GM19467 (cell line): ENCODE results near the gene CACNA1H.

ENCODE experiments used
- ATAC-seq: cut with Tn5 transposase; IDR thresholded peaks from one replicate; pipeline ENCODE4 v1.9.1; 2021; ENCODE audit warnings: mild to moderate bottlenecking, moderate library complexity; ENCODE audit not compliant: unreplicated experiment

The CACNA1H gene

GRCh38 chr16:1121601-1122397 is 31.1 kb upstream of the CACNA1H start:
- ATAC-seq: no peak

GRCh38 chr16:1122398-1122765 is 30.5 kb upstream of the CACNA1H start:
- no peak for ATAC-seq

DNA sequence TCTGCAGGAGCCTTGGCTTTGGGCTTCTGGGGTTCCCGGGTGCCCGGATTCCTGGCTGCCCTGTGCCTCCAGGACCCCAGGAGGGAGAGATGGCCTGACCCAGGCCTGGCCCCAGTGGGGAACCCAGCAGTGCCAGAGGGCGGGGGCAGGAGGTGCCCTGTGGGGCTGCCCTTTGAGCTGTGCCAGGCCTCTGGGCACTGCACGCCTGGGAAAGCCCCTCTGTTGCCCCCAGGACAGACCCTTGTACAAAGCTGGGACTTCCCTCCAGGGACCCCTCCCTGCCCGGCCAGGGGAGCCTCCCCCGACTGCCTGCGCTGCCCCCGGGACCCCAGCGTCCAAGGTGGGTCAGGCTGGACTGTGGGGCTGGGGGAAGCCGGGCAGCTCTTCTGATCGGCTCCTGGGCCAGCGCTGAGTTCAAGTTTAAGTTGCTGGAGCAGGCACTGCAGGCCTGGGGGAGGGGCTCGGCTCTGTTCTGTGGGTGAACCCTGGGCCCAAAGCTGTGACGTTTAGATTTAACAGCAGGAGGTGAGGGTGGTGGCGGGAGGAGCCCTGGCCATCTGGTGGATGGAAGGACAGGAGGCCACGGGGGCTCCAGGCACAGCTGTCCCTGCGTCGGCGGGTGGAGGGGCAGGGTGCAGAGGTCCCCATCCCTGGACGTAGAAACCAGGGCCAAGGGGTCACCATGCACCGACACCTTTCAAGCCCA is 29.2 kb upstream of the CACNA1H start:
- no peak for ATAC-seq

GRCh38 chr16:1124291-1124690 is 28.6 kb upstream of the CACNA1H start:
- no peak for ATAC-seq

- ATAC-seq: no peak
Measured at GRCh38 chr16:1124795-1125194, 28.1 kb upstream of the CACNA1H start.

DNA sequence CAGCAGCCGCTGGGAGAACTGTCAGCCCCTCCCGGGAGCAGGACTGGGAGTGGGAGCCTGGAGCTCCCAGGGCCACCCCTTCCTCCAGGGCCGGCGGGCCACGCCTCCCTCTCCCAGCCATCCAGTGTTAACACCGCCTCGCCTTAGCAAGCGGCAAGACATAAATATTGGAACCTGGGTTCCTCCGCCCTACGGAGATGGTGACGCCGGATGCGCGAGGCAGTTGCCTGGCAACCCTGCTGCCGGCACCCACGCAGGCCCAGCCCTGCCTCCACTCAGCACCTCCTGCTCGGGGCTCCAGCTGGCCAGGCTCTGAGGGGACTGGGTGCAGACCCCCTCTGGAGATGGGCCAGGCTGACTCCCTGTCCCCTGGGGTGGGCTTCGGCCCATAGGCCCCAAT is 27.4 kb upstream of the CACNA1H start:
- ATAC-seq: no peak

DNA sequence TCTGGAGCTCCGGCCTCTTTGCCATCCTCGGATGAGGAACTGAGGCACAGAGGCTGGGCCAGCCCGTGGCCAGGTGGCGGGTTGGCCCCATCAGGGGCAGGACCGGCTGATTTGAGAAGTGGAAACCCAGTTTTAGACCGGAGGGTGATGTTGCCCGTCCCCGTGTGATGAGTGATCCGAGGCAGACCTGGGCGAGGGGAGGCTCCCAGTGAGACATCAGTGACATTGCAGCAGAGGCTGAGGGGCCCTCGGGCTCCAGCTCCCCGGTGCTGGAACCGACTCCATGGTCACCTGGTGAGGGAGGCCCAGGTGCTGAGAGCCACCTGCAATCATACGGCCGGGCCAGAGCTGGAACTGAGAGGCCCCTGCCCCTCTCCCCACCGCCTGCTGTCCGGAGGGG is 26.9 kb upstream of the CACNA1H start:
- ATAC-seq: no peak

GRCh38 chr16:1126586-1126985 is 26.3 kb upstream of the CACNA1H start:
- ATAC-seq: no peak

GRCh38 chr16:1127101-1127500 is 25.8 kb upstream of the CACNA1H start:
- ATAC-seq: no peak

- no peak for ATAC-seq
Measured at GRCh38 chr16:1127971-1128715, 24.8 kb upstream of the CACNA1H start.

DNA sequence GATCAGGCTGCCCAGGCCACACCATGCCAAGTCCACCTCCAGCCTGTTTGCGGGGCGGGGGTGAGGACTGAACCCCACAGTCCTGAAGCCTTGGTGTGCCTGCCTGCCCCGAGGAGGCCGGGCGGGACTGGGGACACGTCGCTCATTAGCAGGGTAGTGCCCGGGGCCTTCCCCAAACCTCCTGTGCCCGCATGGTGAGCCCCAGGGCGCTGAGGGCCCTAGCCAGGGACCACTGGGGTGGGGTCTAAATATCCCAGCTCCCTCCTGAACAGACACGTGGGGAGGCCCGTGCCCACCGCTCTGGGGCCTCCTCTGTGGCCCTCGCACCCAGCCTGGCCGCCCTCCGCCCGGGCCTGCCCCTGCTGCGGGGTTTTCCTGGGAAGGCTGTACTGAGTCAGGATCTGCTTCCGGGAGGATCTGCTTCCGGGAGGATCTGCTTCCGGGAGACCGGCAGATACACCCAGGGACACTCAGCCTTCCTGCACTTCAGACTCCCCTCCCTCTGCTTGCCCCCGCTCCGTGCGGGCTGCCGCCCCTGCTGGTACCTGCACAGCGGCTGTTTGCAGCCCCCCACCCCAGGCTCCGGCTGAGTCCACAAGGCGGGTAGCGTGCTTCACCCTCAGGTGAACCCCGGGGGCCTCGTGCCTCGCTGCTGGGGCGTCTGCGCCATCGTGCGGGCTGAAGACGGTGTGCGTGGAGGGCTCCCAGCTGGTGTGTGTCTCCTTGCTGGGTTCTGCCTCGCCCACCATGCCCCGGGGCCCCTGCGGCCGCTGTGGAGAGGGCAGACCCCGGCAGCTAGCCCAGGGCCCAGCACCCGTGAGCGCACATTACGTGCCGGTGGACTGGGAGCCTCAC is 23.6 kb upstream of the CACNA1H start:
- ATAC-seq: no peak

DNA sequence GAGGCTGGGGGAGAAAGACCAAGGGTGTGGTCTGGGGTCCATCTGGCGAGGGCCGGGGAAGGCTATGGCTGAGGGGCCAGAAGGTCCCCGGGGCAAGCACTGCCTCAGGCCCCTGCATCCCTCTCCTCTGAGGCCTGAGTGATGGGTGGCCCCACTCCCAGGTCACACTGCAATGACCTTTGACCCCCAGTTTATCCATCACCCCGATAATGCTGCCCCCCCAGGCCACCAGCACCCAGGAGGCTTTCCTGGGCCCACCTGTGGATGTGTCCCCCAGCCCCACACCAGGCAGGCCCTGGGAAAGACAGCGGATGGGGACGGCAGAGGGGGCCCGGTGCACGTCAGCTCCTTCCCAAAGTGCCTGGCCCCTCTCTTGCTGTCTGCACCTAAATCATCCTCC is 22.5 kb upstream of the CACNA1H start:
- no peak for ATAC-seq

- no peak for ATAC-seq
Measured at GRCh38 chr16:1131378-1131994, 21.4 kb upstream of the CACNA1H start.

DNA sequence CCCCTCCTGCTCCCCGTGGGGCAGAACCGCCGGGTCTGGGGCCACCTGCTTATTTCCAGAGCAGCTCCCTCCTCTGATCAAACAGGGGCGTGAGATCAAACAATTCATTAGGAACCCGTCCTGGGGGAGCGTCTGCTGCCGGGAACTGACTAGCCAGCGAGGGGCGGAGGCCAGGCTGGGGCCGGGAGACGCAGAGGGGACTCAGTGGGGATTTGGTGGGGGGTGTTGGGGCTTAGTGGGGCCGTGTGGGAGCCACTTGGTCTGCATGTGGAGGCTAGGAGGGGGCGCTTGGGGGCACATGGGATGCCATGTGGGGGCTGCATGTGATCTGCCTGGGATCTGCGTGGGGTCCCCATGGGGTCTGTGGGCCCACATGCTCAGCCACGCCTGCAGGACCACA is 20.5 kb upstream of the CACNA1H start:
- no peak for ATAC-seq

GRCh38 chr16:1133271-1133670 is 19.6 kb upstream of the CACNA1H start:
- ATAC-seq: no peak

- no peak for ATAC-seq
Measured at GRCh38 chr16:1133810-1134520, 18.9 kb upstream of the CACNA1H start.

DNA sequence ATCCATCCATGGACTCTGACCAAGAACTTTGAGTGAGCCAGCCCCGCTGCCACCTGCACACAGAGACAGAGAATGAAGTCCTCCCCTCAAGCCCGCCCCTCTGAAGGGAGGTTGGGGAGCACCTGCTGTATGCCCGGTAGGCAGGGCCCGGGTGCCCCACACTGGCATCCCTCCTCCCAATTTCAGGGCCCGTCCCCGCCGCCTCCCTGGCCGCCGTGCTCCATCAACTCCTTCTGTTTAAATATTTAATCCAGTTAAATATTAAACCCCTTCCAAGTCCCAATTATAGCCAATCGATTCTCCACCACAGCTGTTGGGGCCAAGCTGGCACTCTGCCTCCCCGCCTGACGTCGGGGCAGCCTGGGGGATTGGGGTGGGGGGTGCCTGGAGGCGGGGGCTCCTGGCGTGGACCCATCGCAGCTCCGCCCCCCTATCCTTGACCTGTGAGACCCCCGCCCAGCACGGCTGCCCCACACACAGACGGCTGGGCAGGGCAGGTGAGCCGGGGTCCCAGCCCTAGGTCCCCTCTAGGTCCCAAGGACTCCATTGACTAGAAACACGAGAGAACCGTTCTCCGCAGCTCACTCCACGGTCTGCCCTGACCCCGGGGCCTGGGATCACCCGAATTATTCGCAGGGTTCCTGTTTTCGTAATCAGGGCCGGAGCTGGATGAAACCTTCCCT is 18.0 kb upstream of the CACNA1H start:
- no peak for ATAC-seq

DNA sequence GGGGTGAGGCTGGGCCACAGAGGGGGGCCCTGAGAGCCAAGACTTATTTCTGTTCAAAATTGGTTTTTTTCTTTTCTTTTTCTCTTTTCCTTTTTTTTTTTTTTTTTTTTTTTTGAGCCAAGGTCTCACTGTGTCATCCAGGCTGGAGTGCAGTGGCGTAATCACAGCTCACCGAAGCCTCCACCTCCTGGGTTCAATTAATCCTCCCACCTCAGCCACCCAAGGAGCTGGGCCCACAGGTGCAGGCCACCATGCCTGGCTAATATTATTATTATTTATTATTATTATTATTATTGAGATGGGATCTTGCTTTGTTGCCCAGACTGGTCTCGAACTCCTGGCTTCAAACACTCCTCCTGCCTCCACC is 17.5 kb upstream of the CACNA1H start:
- ATAC-seq: no peak

- no peak for ATAC-seq
Measured at GRCh38 chr16:1137604-1138003, 15.3 kb upstream of the CACNA1H start.
